Astrocyte of the cerebellum (primary cell): ENCODE measurements around the gene CUX1.
"Not testable (repeated sequence)": the region's sequence is repeated elsewhere in the genome, so short reads cannot be mapped to it uniquely, and the experiment has no call there.

Source experiments
- DNase-seq: peaks from one replicate; pipeline ENCODE4 v3.0.0-alpha.2; 2011; ENCODE audit warnings: low read depth
- H3K4me3 ChIP-seq: 2 replicates; pipeline ENCODE4 v1.5.1; 2011; ENCODE audit warnings: mild to moderate bottlenecking, low read depth, low read length, moderate library complexity
- in situ Hi-C: cut with HindIII; loops from 2 replicates; pipeline ENCODE4 v1.10.0; 2017; ENCODE audit warnings: low sequenced_read_pairs
- TF ChIP-seq, protein P1 (sequence below): IDR thresholded peaks from 2 replicates; pipeline ENCODE4 v1.5.1; 2012; ENCODE audit warnings: low read length, low read depth, moderate library complexity, mild to moderate bottlenecking; ENCODE audit errors: missing control alignments

Gene CUX1

DNA sequence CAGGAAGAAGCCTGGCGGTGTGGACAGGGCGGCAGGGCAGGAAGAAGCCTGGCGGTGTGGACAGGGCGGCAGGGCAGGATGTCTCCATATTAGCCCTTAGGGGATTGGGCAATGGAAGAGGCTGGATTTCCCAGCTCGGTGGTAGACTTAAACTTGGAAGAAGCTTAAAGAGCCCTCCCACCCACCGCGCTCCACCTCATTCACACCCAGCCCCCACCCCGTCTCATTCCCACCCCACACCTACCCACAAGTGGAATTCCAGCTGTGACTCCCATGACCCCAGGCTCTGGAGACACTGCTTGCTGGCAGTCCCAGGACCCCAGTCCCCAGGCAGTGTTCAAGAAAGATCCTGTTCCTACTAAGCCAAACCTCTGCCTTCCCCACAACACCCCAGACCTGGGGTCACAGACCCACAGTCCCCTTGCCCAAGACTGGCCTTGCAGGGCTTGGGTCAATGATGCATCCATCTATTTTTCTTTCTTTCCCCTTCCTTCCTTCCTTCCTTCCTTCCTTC, 504.8 kb downstream of the CUX1 start:
- no peak overlapping the region for H3K4me3 ChIP-seq
- TF ChIP-seq, protein P1, sequence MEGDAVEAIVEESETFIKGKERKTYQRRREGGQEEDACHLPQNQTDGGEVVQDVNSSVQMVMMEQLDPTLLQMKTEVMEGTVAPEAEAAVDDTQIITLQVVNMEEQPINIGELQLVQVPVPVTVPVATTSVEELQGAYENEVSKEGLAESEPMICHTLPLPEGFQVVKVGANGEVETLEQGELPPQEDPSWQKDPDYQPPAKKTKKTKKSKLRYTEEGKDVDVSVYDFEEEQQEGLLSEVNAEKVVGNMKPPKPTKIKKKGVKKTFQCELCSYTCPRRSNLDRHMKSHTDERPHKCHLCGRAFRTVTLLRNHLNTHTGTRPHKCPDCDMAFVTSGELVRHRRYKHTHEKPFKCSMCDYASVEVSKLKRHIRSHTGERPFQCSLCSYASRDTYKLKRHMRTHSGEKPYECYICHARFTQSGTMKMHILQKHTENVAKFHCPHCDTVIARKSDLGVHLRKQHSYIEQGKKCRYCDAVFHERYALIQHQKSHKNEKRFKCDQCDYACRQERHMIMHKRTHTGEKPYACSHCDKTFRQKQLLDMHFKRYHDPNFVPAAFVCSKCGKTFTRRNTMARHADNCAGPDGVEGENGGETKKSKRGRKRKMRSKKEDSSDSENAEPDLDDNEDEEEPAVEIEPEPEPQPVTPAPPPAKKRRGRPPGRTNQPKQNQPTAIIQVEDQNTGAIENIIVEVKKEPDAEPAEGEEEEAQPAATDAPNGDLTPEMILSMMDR: no peak
- in situ Hi-C loops: no loop called here
- no peak for DNase-seq

DNA sequence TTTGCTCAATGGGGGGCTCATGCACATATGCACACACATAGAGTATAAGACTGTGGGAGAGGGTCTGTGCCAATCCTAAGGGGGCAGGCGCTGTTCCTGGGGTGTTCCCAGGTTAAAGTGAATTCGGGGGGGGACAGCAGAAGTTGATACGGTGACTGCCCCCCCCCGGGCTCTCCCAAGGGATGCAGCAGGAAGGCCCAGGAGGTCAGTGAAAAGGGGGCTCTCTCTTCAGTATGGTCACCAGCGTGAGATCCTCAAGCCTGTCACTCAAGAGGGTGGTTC, 506.4 kb downstream of the CUX1 start:
- TF ChIP-seq, protein P1: no peak
- in situ Hi-C loops: no loop called here
- DNase-seq: no peak
- no peak overlapping the region for H3K4me3 ChIP-seq

- H3K4me3 ChIP-seq, in situ Hi-C loops, DNase-seq: not testable (repeated sequence)
These were observed 507.7 kb downstream of the CUX1 start for GRCh38 chr7:102325106-102325505.

DNA sequence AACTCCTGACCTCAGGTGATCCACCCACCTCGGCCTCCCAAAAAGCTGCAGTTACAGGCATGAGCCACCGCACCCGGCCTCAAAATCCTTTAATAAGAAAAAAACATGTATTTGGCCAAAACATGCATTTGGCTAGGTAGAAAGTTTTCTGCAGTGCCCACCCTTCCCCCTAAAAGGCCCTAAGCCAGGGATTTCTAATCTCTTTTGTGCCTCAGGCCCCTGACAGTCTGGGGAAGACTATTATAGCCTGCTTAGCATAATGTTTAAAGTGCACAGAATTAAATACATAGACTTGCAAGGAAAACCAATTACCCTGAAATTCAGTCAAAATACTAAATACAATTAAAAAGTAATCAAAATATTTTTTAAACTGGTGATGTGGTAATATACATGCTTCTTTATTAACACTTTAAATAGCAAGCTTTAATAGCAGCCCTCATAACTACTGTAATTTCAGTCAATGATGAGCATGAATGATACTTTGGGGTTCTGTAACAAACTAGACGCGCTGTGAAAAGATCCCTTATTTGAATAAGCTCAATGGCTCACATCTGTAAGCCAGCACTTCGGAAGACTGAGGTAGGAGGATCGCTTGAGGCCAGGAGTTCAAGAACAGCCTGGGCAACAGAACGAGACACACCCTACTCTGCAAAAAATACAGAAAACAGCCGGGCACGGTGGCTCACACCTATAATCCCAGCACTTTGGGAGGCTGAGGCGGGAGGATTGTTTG, 508.9 kb downstream of the CUX1 start:
- TF ChIP-seq, protein P1: no peak
- H3K4me3 ChIP-seq: no peak overlapping the region
- in situ Hi-C loops: no loop called here
- no peak for DNase-seq

- DNase-seq, H3K4me3 ChIP-seq, in situ Hi-C loops: not testable (repeated sequence)
These were observed 509.8 kb downstream of the CUX1 start for GRCh38 chr7:102327183-102327582.

GRCh38 chr7:102328863-102329262, 511.4 kb downstream of the CUX1 start:
- in situ Hi-C loops, DNase-seq, H3K4me3 ChIP-seq: not testable (repeated sequence)

DNA sequence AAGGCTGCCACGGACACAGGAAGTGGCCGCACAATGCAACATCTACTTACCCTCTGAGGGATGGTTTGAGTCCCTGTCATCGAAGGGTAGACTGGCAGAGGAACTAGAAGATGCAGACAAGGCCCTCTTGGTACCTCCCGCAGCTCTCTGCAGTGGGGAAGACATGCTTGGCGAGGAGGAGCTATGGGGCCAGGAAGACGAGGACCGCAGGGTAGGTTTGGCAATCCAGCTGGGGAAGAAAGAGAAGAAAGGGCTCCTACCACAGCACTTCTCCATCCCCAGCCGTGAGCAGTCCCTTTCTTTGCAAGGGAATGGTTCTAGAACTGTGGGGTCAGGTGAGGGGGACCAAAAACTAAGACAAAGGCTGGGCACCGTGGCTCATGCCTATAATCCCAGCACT, 511.9 kb downstream of the CUX1 start:
- in situ Hi-C loops, H3K4me3 ChIP-seq, DNase-seq: not testable (repeated sequence)

- H3K4me3 ChIP-seq, DNase-seq, in situ Hi-C loops: not testable (repeated sequence)
These were observed 513.4 kb downstream of the CUX1 start for GRCh38 chr7:102330666-102331460.
